GM19099 (cell line): ENCODE data around the gene CERS6.

Experiments used
- POLR2A ChIP-seq: IDR thresholded peaks from 3 replicates; pipeline ENCODE4 v1.6.1; 2011; ENCODE audit warnings: low read depth; ENCODE audit not compliant: insufficient read length; ENCODE audit errors: extremely low read depth

CERS6 gene

GRCh38 chr2:168729455-168729854 is 273.4 kb downstream of the CERS6 start:
- TF ChIP-seq POLR2A: no peak

DNA sequence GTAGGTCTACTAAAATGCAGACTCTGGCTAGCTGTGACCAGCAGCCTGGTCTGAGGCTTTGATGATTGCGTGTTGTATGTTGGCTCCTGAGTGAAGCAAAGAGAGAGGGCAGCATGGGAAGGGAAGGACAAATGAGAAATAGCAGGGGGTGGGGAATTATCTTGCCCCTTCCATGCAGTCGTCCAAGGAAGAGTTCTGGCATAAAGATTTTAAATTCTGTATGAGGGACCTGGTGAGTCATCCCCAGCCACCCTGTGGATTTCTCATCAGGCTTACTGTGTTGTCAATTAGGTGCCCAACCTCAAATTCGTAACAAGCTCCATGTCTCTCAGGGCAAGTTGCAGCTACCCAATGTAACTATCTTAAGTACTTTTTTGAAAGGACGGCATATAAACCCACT is 274.3 kb downstream of the CERS6 start:
- no peak for TF ChIP-seq POLR2A

GRCh38 chr2:168731002-168731401 is 274.9 kb downstream of the CERS6 start:
- TF ChIP-seq POLR2A: no peak

DNA sequence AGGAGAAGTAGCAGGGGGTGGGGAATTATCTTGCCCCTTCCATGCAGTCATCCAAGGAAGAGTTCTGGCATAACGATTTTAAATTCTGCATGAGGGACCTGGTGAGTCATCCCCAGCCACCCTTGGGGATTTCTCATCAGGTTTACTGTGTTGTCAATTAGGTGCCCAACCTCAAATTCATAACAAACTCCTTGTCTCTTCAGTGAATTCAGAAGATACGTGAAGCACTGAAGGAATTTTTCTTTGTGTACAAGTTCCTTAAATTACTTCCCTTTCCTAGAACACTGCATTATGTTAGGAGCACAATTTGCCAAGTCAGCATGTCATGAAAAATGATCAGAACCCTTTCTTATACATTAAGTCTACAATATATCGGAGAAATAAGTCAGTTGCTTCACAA is 275.5 kb downstream of the CERS6 start:
- TF ChIP-seq POLR2A: no peak

GRCh38 chr2:168732100-168732499 is 276.0 kb downstream of the CERS6 start:
- no peak for TF ChIP-seq POLR2A

GRCh38 chr2:168732506-168732905 is 276.4 kb downstream of the CERS6 start:
- no peak for TF ChIP-seq POLR2A

- no peak for TF ChIP-seq POLR2A
These were observed 278.2 kb downstream of the CERS6 start for GRCh38 chr2:168734199-168734760.

- TF ChIP-seq POLR2A: no peak
These were observed 280.8 kb downstream of the CERS6 start for GRCh38 chr2:168736649-168737445.

DNA sequence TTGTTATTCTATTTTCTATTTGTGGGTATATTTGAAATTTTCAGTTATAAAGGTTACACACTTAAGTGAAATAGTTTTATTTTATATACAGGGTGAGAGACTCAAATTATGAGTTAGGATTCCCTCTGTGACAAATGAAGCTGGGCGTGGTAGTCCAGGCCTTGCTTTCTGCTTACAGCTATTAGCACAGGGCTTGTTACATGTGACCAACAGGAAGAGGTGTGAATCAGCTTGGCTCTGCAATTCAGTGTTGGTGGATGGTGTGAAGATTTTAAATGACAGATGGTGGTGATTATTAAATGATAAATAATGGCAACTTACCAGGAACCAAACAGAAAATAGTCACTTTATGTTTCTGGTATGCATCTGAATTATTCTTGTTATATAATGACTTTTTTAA is 282.0 kb downstream of the CERS6 start:
- TF ChIP-seq POLR2A: no peak

GRCh38 chr2:168740360-168740759 is 284.3 kb downstream of the CERS6 start:
- no peak for TF ChIP-seq POLR2A

DNA sequence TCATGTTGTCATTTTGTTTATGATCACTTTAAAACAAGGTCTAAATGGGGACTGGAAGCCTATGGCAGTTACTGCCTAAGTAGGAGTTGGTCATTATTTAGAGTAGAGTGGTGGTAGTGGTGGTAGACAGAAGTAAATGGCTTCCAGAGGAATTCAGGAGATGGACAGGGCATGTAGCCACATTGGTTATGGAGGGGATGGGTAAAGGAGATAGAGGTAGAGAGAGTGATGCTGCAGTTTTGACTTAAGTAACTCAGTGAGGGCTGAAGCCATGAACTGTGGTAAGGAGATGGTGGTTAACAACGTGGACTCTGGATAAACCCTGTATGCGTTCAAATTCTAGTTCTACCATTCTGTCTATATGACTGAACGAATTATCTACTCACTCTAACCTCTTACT is 284.7 kb downstream of the CERS6 start:
- no peak for TF ChIP-seq POLR2A

GRCh38 chr2:168742258-168742932 is 286.3 kb downstream of the CERS6 start:
- TF ChIP-seq POLR2A: no peak

DNA sequence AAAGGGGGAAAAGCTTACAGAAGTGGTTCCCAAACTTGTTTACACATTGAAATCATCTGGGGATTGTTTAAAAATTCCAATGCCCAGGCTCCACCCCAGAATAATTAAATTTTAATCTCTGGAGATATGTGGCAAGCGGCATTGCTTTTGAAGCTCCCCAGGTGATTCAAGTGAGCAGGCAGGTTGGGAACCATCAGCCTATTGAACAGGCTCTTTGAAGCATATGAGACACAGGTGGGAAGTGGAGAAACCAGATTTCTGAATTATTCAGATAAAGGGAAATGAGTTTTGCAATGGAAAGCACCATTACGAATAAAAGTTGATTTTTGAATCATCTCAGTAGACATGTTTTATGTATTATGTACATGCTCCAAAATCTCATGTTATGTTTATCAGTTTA is 288.8 kb downstream of the CERS6 start:
- TF ChIP-seq POLR2A: no peak

- no peak for TF ChIP-seq POLR2A
These were observed 292.4 kb downstream of the CERS6 start for GRCh38 chr2:168748461-168748860.

DNA sequence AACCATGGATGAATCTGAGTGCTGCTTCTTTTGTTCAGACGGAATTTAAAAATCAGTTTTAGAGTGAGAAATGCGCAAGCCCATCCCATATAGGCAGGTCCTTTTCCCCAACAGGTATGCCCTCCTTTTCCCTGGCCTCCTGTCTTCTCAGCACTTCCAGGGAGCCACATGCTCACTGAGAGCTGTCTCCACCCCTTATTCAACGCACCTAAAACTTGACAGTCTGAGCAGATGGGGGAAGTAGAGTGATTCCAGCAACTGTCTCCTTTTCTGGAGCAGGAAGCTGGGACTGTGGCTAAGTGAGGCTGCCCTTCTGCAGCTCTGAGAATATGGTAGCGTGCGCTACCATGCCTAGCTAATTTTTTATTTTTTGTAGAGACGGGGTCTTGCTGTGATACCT is 293.2 kb downstream of the CERS6 start:
- TF ChIP-seq POLR2A: no peak
